ENCODE results near the gene NCAPH2.
"Not testable (repeated sequence)": the region's sequence is repeated elsewhere in the genome, so short reads cannot be mapped to it uniquely, and the experiment has no call there.

NCAPH2 gene

GRCh38 chr22:50530877-50531545 is 23.0 kb downstream of the NCAPH2 start:
- peak; percentile 61 for DNase-seq (ENCODE audit: low read depth)

- DNase-seq (ENCODE audit: low read depth): no peak
Measured at GRCh38 chr22:50531546-50531961, 23.5 kb downstream of the NCAPH2 start.

GRCh38 chr22:50531962-50532674 is 24.1 kb downstream of the NCAPH2 start:
- DNase-seq (ENCODE audit: low read depth): no peak

GRCh38 chr22:50532824-50533796 is 25.1 kb downstream of the NCAPH2 start:
- no peak for DNase-seq (ENCODE audit: low read depth)

GRCh38 chr22:50533856-50534711 is 26.1 kb downstream of the NCAPH2 start:
- not testable (repeated sequence) for DNase-seq (ENCODE audit: low read depth)

- DNase-seq (ENCODE audit: low read depth): no peak
Measured at GRCh38 chr22:50535113-50535512, 27.1 kb downstream of the NCAPH2 start.

- no peak for DNase-seq (ENCODE audit: low read depth)
Measured at GRCh38 chr22:50536226-50536625, 28.2 kb downstream of the NCAPH2 start.

- DNase-seq (ENCODE audit: low read depth): no peak
Measured at GRCh38 chr22:50537765-50538164, 29.7 kb downstream of the NCAPH2 start.

- DNase-seq (ENCODE audit: low read depth): no peak
Measured at GRCh38 chr22:50540381-50540780, 32.4 kb downstream of the NCAPH2 start.

GRCh38 chr22:50541667-50542026 is 33.6 kb downstream of the NCAPH2 start:
- peak; percentile 93 for DNase-seq (ENCODE audit: low read depth)

GRCh38 chr22:50542416-50542927 is 34.4 kb downstream of the NCAPH2 start:
- no peak for DNase-seq (ENCODE audit: low read depth)

GRCh38 chr22:50544078-50544745 is 36.2 kb downstream of the NCAPH2 start:
- DNase-seq (ENCODE audit: low read depth): no peak

- no peak for DNase-seq (ENCODE audit: low read depth)
Measured at GRCh38 chr22:50544746-50545253, 36.8 kb downstream of the NCAPH2 start.

GRCh38 chr22:50545522-50546325 is 37.7 kb downstream of the NCAPH2 start, which contains the start of gene KLHDC7B:
KLHDC7B (plus strand) TSS chr22:50545899; CDS start chr22:50546244, 345 bp downstream.
- DNase-seq (ENCODE audit: low read depth): peak; percentile 29

- DNase-seq (ENCODE audit: low read depth): no peak
Measured at GRCh38 chr22:50546326-50547262, 38.6 kb downstream of the NCAPH2 start.

GRCh38 chr22:50547263-50547985 is 39.4 kb downstream of the NCAPH2 start:
- no peak for DNase-seq (ENCODE audit: low read depth)

- no peak for DNase-seq (ENCODE audit: low read depth)
Measured at GRCh38 chr22:50548040-50548920, 40.3 kb downstream of the NCAPH2 start.

Measured in fibroblast of the conjunctiva (primary cell).